Measurements from ENCODE around the gene WNT6. TPM values are rescaled to one million over a fixed set of nuclear protein-coding genes. Genes with fewer than 3 reads are reported as not detected.

The WNT6 gene
- total and polyA plus RNA-seq, 2 of the 8 experiments (the other 6 are each of a cell fraction or from before 2014, with no cell fraction given): not detected

DNA sequence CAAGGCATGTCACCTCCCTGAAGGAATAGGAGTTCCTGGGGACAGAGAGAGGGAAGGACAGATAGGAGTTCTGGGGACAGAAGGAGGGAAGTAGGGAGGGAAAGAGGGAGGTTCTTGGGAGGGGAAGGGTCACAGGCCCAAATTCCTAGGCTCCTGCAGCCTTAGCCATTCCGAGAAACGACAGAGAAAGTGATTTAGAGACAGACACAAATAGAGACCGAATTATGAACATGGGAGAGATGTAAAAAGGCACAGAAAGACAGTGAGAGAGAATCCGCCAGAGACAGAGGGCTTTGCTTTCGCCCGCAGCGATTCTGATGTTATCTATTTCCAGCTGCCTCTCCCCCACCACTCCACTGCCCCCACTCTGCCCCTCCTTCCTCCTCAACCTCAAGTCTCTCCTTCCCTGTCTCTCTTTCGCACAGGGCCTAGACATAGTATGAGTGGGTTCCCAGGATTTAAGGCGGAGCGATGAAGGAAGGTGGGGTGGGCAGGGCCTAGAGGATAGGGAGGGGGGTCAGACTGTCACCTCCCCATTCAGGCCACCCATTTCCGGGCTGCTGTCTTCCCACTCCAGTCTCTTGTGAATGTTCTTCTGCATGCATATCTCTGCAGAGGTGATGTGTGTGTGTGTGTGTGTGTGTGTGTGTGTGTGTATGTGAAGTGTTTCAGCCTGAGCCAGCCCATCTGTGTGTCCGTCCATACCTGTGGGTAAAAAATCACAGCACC is 3.3 kb upstream of the WNT6 start:
- H3K56ac ChIP-seq (replicated peaks; ENCODE audit: insufficient read length, low read depth, low read length): no peak overlapping the region
- H2AK5ac ChIP-seq (ENCODE audit: low read depth, low read length): no peak overlapping the region
- no peak overlapping the region for H3K14ac ChIP-seq (ENCODE audit: insufficient read length)
- no peak overlapping the region for H3K18ac ChIP-seq (ENCODE audit: extremely low read depth, low read length)
- no peak overlapping the region for H2BK20ac ChIP-seq (ENCODE audit: low read length)
- no peak overlapping the region for H3K4ac ChIP-seq (replicated peaks; ENCODE audit: insufficient read length, low read depth, low read length)
- no peaks in the 10 kb centered on the region for H3K9me3 ChIP-seq (ENCODE audit: insufficient read depth in 2 of 2, low read depth in 1 of 2, low read length in 1 of 2)
- H3K4me3 ChIP-seq (ENCODE audit: extremely low read depth in 1 of 4, insufficient read depth in 2 of 4, low read depth in 3 of 4, low read length in 4 of 4): no peak overlapping the region
- no peak overlapping the region; a peak in 1 of 4 replicates for H3K4me2 ChIP-seq (ENCODE audit: insufficient read depth in 1 of 2, low read depth in 2 of 2, low read length in 2 of 2)
- no peak overlapping the region for H3K27ac ChIP-seq (ENCODE audit: low read depth, low read length)
- H4K8ac ChIP-seq (ENCODE audit: extremely low read depth, insufficient read depth, low read length): no peak overlapping the region
- H3K36me3 ChIP-seq (ENCODE audit: control insufficient read depth in 2 of 4, insufficient read depth in 4 of 4, low read length in 3 of 4): peaks cover 0 to 2% (median 0%) of the 10 kb centered on the region in 4 experiments; a peak in 1 of 8 replicates
- no peaks in the 10 kb centered on the region for H3K79me2 ChIP-seq (ENCODE audit: control insufficient read depth in 1 of 2, insufficient read depth in 2 of 2, low read length in 2 of 2)
- H4K20me1 ChIP-seq (replicated peaks in 1 of 2; ENCODE audit: control insufficient read depth in 1 of 2, insufficient read depth in 2 of 2, low read length in 2 of 2): peaks cover 11 to 13% of the 10 kb centered on the region in 2 experiments
- CTCF ChIA-PET (ENCODE audit: partially characterized antibody): interaction anchor here (1.0 to 3.0 kb wide), 11 partner anchors 16 to 146 kb away, joined by 3 to 35 read pairs (median 6); partner anchors contain the start of gene FEV
- H4K5ac ChIP-seq (ENCODE audit: insufficient read length, low read depth, low read length): no peak overlapping the region
- H2AFZ ChIP-seq (ENCODE audit: low read length): no peak overlapping the region
- 28% methylated on average over 12 of the region's 12 CpGs; no CpG with 5 or more reads in 1 of the 2 experiments for WGBS, 2 experiments (ENCODE audit: extremely low coverage in 1 of 2, insufficient coverage in 1 of 2, insufficient read length in 1 of 2, insufficient replicate concordance in 2 of 2, low coverage in 1 of 2, low lambda C conversion rate in 2 of 2, missing lambda C conversion rate in 1 of 2)
- peaks cover 76 to 87% (median 83%) of the 10 kb centered on the region in 4 experiments for H3K27me3 ChIP-seq (replicated peaks in 1 of 4; ENCODE audit: control insufficient read depth in 3 of 4, extremely low read depth in 1 of 4, insufficient read depth in 3 of 4, low read length in 3 of 4)
- H2BK5ac ChIP-seq (ENCODE audit: low read depth, low read length): no peak overlapping the region
- DNase-seq (ENCODE audit: low read depth in 1 of 2, low spot score in 2 of 2) (no peak), FAIRE-seq (no peak)
- no peaks in the 10 kb centered on the region for H3K79me1 ChIP-seq (ENCODE audit: low read depth, low read length)
- H2BK12ac ChIP-seq (ENCODE audit: low read depth, low read length): 0 out of 2 replicates have a peak overlapping the region, but pooled peaks have one; percentile 39
- TF ChIP-seq ASH2L (IDR thresholded peaks at IDR 0.05; ENCODE audit: low read length) (no peak), RNF2 (IDR thresholded peaks at IDR 0.05; ENCODE audit: borderline replicate concordance, low read depth, low read length, missing control alignments, poor library complexity, severe bottlenecking) (peak; percentile 32), SUZ12 (IDR thresholded peaks at IDR 0.05; ENCODE audit: low read length) (peak; percentile 43; the same call in 1 of the 2 replicates), HDAC2 (IDR thresholded peaks at IDR 0.05; ENCODE audit: borderline replicate concordance in 1 of 2, low read depth in 2 of 2, low read length in 2 of 2) (no peak), EP300 (IDR thresholded peaks at IDR 0.05; ENCODE audit: borderline replicate concordance in 1 of 2, low read depth in 2 of 2, low read length in 2 of 2) (no peak)
- H3K4me1 ChIP-seq (replicated peaks in 1 of 4; ENCODE audit: control insufficient read depth in 3 of 4, insufficient read depth in 4 of 4, low read length in 3 of 4): peaks cover 16 to 50% (median 27%) of the 10 kb centered on the region in 4 experiments
- POLR2A ChIA-PET (ENCODE audit: partially characterized antibody): interaction anchor here (1.3 kb wide), 1 partner anchor 8 kb away, joined by 4 read pairs; no protein-coding TSS in a partner anchor
- H4K91ac ChIP-seq (replicated peaks; ENCODE audit: insufficient read length, low read length): no peak overlapping the region
- H2BK15ac ChIP-seq (ENCODE audit: low read length): no peak overlapping the region
- no peak overlapping the region for H2BK120ac ChIP-seq (replicated peaks; ENCODE audit: low read depth, low read length)
- no peak overlapping the region for H3K23ac ChIP-seq (ENCODE audit: insufficient read length)
- H3K23me2 ChIP-seq (ENCODE audit: low read depth, low read length): peaks cover 5% of the 10 kb centered on the region; the same call in 1 of the 2 replicates
- no peak overlapping the region for H3K9ac ChIP-seq (replicated peaks in 1 of 4; ENCODE audit: extremely low read depth in 1 of 4, low read depth in 3 of 4, low read length in 3 of 4)
